ENCODE measurements around the gene NEURL3. TPM values are rescaled to one million over a fixed set of nuclear protein-coding genes. Genes with fewer than 3 reads are reported as not detected.

NEURL3 gene
- total RNA-seq, 1 donor from 2014 or later = not detected

DNA sequence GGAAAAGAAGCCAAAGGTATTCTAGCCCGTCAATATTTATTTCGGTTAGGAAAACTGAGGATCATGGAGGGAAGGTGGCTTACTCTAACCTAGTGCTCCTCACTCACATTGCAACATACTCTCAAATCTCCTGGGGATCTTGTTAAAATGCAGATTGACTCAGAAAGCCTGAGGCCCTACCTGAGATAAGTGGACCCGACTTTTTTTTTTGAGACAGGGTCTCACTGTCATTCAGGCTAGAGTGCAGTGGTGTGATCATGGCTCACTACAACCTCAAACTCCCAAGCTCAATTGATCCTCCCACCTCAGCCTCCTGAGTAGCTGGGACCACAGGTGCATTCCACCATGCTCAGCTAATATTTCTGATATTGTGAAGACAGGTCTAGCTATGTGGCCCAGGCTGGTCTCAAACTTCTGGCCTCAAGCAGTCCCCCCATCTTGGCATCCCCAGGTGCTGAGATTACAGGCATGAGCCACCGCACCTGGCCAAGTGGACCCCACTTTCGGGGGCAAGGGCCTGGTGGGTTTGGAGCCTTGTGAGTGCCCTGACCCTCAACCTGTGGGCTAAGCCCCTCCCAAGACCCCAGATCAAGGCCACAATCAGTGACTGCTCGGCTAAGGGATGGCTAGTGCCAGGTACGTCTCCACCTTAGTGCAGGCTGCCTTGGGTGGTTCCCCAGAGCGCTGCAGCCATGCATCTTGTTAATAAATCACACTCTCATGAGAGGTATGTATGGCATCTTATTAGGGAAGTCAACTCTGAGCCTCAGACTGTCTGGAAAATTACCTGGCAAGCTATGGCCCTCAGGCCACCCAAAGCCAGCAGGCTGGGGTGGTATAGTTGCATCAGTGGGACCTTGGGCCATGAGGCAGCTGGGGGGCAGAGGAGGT is 1.1 kb upstream of the NEURL3 start:
- no peak for TF ChIP-seq CTCF (IDR thresholded peaks at IDR 0.05)
- DNase-seq (ENCODE audit: extremely low spot score, unreplicated experiment) = peak; percentile 70
- Mint-ChIP-seq H3K4me1 (ENCODE audit: unreplicated experiment) (peaks cover 10% of the 10 kb centered on the region), H3K9me3 (ENCODE audit: unreplicated experiment) (no peaks in the 10 kb centered on the region), H3K27ac (ENCODE audit: unreplicated experiment) (no peak overlapping the region), H3K36me3 (ENCODE audit: unreplicated experiment) (no peaks in the 10 kb centered on the region), H3K27me3 (ENCODE audit: unreplicated experiment) (peaks cover 14% of the 10 kb centered on the region), H3K4me3 (ENCODE audit: unreplicated experiment) (no peak overlapping the region)

- peaks cover 8% of the 10 kb centered on the region for H3K27me3 Mint-ChIP-seq (ENCODE audit: unreplicated experiment)
- H3K27ac Mint-ChIP-seq (ENCODE audit: unreplicated experiment) = no peak overlapping the region
- TF ChIP-seq CTCF (IDR thresholded peaks at IDR 0.05) = no peak
- H3K36me3 Mint-ChIP-seq (ENCODE audit: unreplicated experiment) = no peaks in the 10 kb centered on the region
- peaks cover 5% of the 10 kb centered on the region for H3K4me1 Mint-ChIP-seq (ENCODE audit: unreplicated experiment)
- no peak overlapping the region for H3K4me3 Mint-ChIP-seq (ENCODE audit: unreplicated experiment)
- no peaks in the 10 kb centered on the region for H3K9me3 Mint-ChIP-seq (ENCODE audit: unreplicated experiment)
- peak; percentile 81 for DNase-seq (ENCODE audit: extremely low spot score, unreplicated experiment)
Measured at GRCh38 chr2:96503637-96504243, 1.4 kb downstream of the NEURL3 start.

DNA sequence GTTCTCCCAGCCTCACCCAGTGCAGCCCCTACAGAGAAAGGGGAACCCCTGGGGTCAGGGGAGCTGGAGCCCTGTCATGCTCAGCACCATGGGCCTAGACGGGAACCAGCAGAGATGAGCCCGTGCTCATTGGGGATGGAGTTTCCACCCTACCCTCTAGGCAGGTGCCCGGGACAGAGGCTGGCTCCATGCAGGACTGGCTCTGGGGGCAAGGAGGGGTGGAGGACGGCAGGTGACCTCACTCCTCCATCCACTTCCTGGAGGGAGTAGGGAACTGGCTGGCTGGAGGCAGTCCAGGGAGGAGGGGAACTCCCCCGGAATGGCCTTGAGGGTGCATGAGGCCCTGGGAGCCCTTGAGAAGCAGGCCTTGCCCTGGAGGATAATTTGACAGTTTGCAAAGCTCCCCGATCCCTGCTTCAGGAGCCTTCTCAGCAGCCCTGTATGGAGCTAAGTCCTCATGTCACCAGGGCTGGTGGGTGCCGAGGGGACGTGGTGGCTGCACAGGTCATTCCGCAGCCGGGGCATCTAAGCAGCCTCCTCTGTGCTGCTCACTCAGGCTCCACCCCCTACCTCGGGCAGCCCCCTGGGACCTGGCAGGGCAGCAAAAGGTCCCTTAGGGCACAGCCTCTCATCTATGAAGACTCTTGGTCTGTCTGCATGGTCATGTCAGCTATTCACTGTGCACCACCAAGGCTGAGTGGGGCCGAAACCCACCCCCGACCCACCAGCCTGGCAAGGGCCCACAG is 2.1 kb downstream of the NEURL3 start:
- no peak for TF ChIP-seq CTCF (IDR thresholded peaks at IDR 0.05)
- H3K4me3 Mint-ChIP-seq (ENCODE audit: unreplicated experiment) = no peak overlapping the region
- no peaks in the 10 kb centered on the region for H3K36me3 Mint-ChIP-seq (ENCODE audit: unreplicated experiment)
- H3K9me3 Mint-ChIP-seq (ENCODE audit: unreplicated experiment) = no peaks in the 10 kb centered on the region
- peaks cover 5% of the 10 kb centered on the region for H3K4me1 Mint-ChIP-seq (ENCODE audit: unreplicated experiment)
- peaks cover 15% of the 10 kb centered on the region for H3K27me3 Mint-ChIP-seq (ENCODE audit: unreplicated experiment)
- H3K27ac Mint-ChIP-seq (ENCODE audit: unreplicated experiment) = no peak overlapping the region
- peak; percentile 76 for DNase-seq (ENCODE audit: extremely low spot score, unreplicated experiment)

GRCh38 chr2:96501886-96502810 is 3.0 kb downstream of the NEURL3 start:
- no peak for TF ChIP-seq CTCF (IDR thresholded peaks at IDR 0.05)
- H3K4me3 Mint-ChIP-seq (ENCODE audit: unreplicated experiment) = no peak overlapping the region
- no peak overlapping the region for H3K27ac Mint-ChIP-seq (ENCODE audit: unreplicated experiment)
- H3K9me3 Mint-ChIP-seq (ENCODE audit: unreplicated experiment) = no peaks in the 10 kb centered on the region
- peaks cover 5% of the 10 kb centered on the region for H3K4me1 Mint-ChIP-seq (ENCODE audit: unreplicated experiment)
- no peaks in the 10 kb centered on the region for H3K36me3 Mint-ChIP-seq (ENCODE audit: unreplicated experiment)
- H3K27me3 Mint-ChIP-seq (ENCODE audit: unreplicated experiment) = peaks cover 20% of the 10 kb centered on the region
- peak; percentile 77 for DNase-seq (ENCODE audit: extremely low spot score, unreplicated experiment)
